Astrocyte of the cerebellum (primary cell): ENCODE measurements around the gene DHX9.

Experiments used
- DNase-seq: peaks from one replicate; pipeline ENCODE4 v3.0.0-alpha.2; 2011; ENCODE audit warnings: low read depth
- H3K4me3 ChIP-seq: 2 replicates; pipeline ENCODE4 v1.5.1; 2011; ENCODE audit warnings: mild to moderate bottlenecking, low read depth, low read length, moderate library complexity
- CTCF ChIP-seq: IDR thresholded peaks from 2 replicates; pipeline ENCODE4 v1.5.1; 2012; ENCODE audit warnings: low read length, low read depth, moderate library complexity, mild to moderate bottlenecking; ENCODE audit errors: missing control alignments
- in situ Hi-C: cut with HindIII; loops from 2 replicates; pipeline ENCODE4 v1.10.0; 2017; ENCODE audit warnings: low sequenced_read_pairs

Gene DHX9

GRCh38 chr1:182913401-182913800, 74.3 kb downstream of the DHX9 start:
- in situ Hi-C loops = no loop called here
- TF ChIP-seq CTCF = no peak
- DNase-seq = no peak
- no peak overlapping the region for H3K4me3 ChIP-seq

- DNase-seq = no peak
- in situ Hi-C loops = no loop called here
- TF ChIP-seq CTCF = no peak
- no peak overlapping the region for H3K4me3 ChIP-seq
Measured at GRCh38 chr1:182917378-182917777, 78.2 kb downstream of the DHX9 start.

DNA sequence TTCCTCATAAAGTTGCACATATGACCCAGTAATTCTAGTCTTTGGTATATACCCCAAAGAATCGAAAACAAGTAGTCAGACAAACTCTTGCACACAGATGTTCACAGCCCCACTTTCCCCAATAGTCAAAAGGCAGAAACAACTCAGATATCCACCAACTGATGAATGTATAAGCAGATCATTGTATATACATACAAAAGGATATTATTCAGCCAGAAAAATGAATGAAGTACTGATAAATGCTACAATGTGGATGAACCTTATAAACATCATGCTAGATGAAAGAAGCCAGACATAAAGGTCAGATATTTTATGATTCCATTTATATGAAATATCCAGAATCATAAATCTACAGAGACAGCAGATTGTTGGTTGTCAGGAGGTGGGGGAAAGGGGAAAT, 86.5 kb downstream of the DHX9 start:
- H3K4me3 ChIP-seq = no peak overlapping the region
- TF ChIP-seq CTCF = no peak
- in situ Hi-C loops = no loop called here
- no peak for DNase-seq

DNA sequence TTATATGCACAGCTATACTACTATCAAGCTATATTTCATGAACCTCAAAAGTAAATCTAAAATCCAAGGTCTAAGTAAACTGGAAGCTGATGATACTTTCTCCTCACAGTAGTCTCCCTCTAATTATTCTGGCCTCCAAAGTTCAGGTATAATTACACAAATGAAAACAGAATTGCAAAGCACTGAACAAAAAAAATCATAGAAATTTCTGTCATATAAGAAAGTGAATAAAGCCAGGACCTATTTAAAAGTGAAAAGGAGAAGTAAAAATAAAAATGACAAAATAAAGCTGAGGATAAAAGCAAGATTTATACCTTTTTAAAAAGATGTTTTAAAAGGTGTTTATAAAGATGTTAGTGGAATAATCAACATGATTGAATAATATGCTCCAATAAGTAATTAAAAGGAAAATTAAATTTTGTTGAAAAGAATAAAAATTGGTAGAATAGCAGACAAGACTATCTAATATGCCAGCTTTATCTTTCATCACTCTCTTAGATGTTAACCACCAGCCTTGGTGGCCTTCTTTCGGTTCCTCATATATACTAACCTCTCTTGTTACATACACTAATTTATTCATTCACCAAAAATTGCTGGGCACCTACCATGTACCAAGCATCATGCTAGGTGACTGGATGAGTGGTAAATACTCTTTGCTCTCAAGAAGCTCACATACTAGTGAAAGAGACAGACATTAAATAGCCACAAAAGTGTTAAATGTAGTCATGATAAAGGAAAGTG, 88.7 kb downstream of the DHX9 start:
- TF ChIP-seq CTCF = no peak
- no peak overlapping the region for H3K4me3 ChIP-seq
- no peak for DNase-seq
- in situ Hi-C loops = no loop called here

DNA sequence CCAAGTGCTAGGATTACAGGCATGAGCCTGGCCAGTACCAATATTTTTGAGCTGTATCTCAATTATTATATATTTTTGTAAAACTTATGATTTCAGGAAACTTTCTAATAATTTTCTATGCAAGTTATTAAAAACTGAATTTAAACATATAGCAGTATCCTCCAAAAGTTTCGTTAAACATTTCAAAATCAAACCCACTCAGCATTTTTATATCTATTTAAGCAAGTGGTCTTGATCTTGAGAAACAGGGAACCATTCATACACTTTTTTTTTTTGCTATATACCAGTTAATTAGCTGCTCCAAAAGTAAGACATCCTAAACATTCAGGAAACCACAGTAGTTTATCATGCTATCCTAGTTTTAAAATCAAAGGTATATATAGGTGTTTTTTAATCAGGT, 91.8 kb downstream of the DHX9 start:
- H3K4me3 ChIP-seq = no peak overlapping the region
- no peak for DNase-seq
- TF ChIP-seq CTCF = no peak
- in situ Hi-C loops = no loop called here

GRCh38 chr1:182935716-182936115, 96.6 kb downstream of the DHX9 start:
- in situ Hi-C loops = no loop called here
- DNase-seq = no peak
- no peak for TF ChIP-seq CTCF
- H3K4me3 ChIP-seq = no peak overlapping the region
